MM.1S (cell line): ENCODE data around the gene TYR.

Source experiments
- EZH2 ChIP-seq: fragments of 300-600 bp; sonication (generic); optimal IDR thresholded peaks from 2 replicates; pipeline ENCODE3; 2017; ENCODE audit warnings: low read depth, mild to moderate bottlenecking, antibody characterized with exemption, low read length, mixed read lengths
- EZH2phosphoT487 ChIP-seq: fragments of 300-600 bp; sonication (generic); IDR thresholded peaks from 2 replicates; pipeline ENCODE4 v1.6.1; 2018; ENCODE audit warnings: antibody characterized with exemption, low read length
- TF ChIP-seq, protein P1 (sequence below): fragments of 300-600 bp; sonication (generic); IDR thresholded peaks from 2 replicates; pipeline ENCODE4 v1.5.1; 2016; ENCODE audit warnings: antibody characterized with exemption, low read length, mixed read lengths

- TF ChIP-seq EZH2 = no peak
- TF ChIP-seq, protein P1, sequence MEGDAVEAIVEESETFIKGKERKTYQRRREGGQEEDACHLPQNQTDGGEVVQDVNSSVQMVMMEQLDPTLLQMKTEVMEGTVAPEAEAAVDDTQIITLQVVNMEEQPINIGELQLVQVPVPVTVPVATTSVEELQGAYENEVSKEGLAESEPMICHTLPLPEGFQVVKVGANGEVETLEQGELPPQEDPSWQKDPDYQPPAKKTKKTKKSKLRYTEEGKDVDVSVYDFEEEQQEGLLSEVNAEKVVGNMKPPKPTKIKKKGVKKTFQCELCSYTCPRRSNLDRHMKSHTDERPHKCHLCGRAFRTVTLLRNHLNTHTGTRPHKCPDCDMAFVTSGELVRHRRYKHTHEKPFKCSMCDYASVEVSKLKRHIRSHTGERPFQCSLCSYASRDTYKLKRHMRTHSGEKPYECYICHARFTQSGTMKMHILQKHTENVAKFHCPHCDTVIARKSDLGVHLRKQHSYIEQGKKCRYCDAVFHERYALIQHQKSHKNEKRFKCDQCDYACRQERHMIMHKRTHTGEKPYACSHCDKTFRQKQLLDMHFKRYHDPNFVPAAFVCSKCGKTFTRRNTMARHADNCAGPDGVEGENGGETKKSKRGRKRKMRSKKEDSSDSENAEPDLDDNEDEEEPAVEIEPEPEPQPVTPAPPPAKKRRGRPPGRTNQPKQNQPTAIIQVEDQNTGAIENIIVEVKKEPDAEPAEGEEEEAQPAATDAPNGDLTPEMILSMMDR = no peak
- no peak for TF ChIP-seq EZH2phosphoT487
These were observed 15.7 kb upstream of the TYR start for GRCh38 chr11:89161949-89162348.
